Loucy (cell line): Measurements from ENCODE around the gene OR52M1.

Source experiments
- EZH2phosphoT487 ChIP-seq: fragments of 200-600 bp; IDR thresholded peaks from 2 replicates; pipeline ENCODE4 v1.6.1; 2018; ENCODE audit warnings: antibody characterized with exemption, mild to moderate bottlenecking, moderate library complexity, borderline replicate concordance
- TF ChIP-seq, protein P1 (sequence below): fragments of 200-600 bp; sonication (generic); conservative IDR thresholded peaks from 2 replicates; pipeline ENCODE4 v1.5.1; 2014; ENCODE audit warnings: mild to moderate bottlenecking, antibody characterized with exemption, low read length

DNA sequence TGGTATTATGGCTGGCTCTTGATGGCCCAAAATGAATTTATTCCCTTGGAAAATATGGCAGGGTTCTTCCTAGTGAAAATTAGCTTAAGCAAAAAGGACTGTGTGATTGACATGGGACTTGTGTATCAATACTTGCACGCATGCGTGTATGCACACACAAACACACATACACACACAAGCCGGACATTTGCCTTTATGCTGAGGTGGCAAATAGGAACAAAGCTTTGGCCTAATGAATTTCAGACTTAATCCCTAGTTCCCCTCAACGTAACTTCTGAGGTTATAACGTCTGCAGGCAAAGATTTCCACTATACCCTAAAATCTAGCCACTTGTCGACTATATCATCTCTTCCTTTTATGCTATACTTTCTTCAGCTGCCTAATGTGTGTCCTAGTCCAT is 33.6 kb downstream of the OR52M1 start:
- TF ChIP-seq, protein P1, sequence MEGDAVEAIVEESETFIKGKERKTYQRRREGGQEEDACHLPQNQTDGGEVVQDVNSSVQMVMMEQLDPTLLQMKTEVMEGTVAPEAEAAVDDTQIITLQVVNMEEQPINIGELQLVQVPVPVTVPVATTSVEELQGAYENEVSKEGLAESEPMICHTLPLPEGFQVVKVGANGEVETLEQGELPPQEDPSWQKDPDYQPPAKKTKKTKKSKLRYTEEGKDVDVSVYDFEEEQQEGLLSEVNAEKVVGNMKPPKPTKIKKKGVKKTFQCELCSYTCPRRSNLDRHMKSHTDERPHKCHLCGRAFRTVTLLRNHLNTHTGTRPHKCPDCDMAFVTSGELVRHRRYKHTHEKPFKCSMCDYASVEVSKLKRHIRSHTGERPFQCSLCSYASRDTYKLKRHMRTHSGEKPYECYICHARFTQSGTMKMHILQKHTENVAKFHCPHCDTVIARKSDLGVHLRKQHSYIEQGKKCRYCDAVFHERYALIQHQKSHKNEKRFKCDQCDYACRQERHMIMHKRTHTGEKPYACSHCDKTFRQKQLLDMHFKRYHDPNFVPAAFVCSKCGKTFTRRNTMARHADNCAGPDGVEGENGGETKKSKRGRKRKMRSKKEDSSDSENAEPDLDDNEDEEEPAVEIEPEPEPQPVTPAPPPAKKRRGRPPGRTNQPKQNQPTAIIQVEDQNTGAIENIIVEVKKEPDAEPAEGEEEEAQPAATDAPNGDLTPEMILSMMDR: no peak
- no peak for TF ChIP-seq EZH2phosphoT487
